EL (cell line): ENCODE data around the gene ERICH6.
"Not testable (repeated sequence)": the region's sequence is repeated elsewhere in the genome, so short reads cannot be mapped to it uniquely, and the experiment has no call there.

Experiments used
- DNase-seq: peaks from one replicate; pipeline ENCODE4 v3.0.0-alpha.2; 2016

ERICH6 gene

DNA sequence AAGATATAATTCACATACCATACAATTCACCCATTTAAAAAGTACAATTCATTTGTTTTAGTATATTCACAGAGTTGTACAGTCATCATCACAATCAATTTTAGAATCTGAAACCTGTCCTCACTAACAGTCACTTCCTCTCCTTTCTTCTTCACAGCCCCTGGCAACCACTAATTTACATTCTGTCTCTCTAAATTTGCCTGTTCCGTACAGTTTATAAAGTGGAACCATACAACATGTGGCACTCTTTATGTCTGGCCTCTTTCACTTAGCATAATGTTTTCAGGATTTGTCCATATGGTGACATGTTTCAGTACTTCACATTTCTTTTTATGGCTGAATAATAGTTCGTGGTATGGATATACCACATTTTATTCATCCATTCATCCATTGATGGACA, 22.7 kb downstream of the ERICH6 start:
- DNase-seq: no peak

DNA sequence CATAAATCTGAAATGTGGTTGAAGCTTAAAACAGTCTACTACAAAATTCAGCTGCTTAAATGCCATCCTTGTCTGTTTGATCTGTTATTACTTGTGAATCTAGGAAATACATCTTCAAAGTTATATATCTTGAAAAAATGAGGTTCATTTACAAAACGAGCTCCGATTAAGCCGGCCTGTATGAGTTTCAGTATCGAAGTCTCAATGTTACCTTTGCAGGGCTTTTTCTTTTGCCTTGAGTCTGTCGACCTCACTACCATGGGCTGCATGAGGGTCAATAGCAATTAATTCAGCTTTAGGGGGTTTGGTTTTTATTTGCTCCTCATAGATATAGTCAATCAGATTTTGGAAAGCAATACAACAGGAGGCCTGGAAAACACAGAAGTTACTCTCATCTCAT, 23.2 kb downstream of the ERICH6 start:
- no peak for DNase-seq

DNA sequence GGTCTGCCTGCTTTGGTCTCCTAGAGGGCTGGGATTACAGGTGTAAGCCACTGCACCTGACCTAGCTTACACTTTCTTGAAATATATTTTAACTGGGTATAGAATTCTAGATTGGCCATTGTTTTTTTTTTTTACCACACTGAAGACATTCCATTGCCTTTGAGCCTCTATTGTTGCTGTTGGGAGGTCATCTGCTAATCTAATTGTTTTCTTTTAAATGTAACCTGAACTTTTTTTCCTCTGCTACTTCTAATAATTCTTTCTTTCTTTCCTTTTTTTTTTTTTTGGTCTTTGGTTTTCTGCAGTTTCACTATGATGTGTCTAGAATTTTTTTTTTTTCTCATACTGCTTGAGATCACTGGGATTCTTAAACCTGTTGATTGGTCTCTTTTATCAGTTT, 28.1 kb downstream of the ERICH6 start:
- no peak for DNase-seq

DNA sequence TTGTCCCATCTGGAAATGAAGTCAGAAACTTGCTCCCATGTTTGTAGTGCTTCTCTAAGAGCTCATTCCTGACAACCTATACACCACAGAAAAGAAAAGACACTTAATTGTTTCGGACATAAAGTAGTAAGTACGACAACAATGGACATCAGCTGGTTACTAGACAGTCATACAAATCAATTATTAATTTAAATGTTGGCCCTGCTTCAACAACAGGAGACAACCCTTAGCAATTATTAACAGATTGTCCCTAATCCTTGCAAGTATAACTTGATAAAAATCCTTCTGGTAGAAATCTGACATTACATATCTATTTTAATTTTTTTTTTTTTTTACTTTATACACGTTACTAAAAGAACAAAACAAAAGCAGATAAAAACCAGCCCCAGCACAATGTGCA, 29.8 kb downstream of the ERICH6 start:
- DNase-seq: no peak

GRCh38 chr3:150666167-150666566, 37.6 kb downstream of the ERICH6 start:
- no peak for DNase-seq

GRCh38 chr3:150663461-150663860, 40.3 kb downstream of the ERICH6 start:
- DNase-seq: no peak

DNA sequence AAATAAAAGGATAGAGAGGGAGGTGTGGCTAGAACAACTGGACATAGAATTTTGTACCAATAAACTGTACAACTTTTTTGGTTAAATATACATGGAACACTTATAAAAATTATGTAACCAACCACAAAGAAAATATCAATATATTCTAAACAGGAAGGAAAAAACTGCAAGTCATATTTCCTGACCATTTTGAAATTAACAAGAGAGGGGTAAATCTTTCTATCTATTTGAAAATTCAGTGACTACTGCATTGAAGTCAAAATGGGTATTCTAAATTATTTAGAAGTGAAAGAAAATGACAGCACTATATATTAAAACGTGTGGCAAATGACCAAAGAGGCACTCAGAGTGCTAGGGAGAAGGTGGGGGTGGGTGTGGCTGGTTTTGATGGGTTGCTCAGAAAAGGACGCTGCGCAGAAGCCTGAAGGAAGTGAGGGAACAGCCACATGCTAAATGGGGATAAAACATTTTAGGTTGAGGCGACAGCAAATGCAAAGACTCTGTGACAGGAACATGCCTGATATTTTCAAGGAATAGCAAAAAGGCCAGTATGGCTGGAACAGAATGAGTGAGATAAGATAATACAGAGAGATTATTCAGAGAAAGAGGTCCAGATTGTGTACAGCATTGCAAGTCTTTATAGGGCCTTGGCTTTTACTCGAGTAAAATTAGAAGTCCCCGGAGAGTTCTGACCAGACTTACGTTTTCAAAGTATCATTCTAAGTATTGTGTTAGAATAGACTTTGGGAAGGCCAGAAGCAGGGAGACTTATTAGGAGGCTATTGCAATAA, 41.1 kb downstream of the ERICH6 start:
- DNase-seq: no peak

- no peak for DNase-seq
These were observed 47.4 kb downstream of the ERICH6 start for GRCh38 chr3:150656316-150656715.

- DNase-seq: no peak
These were observed 50.6 kb downstream of the ERICH6 start for GRCh38 chr3:150653110-150653561.

- no peak for DNase-seq
These were observed 63.5 kb downstream of the ERICH6 start for GRCh38 chr3:150640256-150640655.

- peak; percentile 19 for DNase-seq
These were observed 64.5 kb downstream of the ERICH6 start for GRCh38 chr3:150639262-150639661.

DNA sequence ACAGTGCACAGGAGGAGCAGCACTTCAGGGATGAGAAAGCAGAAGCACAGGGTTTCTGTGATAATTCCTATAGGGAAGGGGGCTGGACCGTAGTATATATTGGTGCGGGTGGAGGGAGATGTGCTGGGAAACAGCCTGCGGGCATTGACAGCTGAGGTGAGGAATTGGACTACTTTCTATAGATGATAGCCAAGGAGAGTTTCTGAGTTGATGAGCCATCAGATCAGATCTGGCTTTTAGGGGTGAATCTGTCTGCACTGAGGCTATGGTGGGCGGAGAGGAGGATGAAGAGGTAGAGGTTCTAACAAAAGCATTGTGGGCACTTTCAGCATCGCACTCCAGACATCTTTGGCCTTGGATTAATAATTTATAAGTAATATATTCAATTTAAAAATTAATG, 67.5 kb downstream of the ERICH6 start:
- DNase-seq: no peak

DNA sequence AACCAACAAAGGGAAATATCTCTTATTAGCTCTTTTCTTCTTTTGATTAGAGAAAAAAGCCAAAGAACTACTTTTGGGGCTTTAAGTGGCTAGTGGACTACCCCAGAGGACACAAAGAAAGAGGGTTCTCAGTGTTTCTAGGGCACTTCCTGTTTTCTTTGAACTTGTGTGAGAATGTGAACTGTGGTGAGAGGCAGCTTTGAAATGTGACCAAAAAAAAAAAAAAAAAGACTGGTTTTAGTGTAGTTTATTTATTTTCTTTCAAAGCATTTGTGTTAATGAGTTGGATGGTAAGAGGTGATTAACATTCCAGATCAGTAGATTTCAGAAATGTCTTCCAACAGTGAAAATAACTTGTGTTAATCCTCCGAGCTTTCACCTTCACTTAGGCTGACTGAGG, 68.2 kb downstream of the ERICH6 start:
- no peak for DNase-seq

GRCh38 chr3:150635076-150635475, 68.6 kb downstream of the ERICH6 start:
- no peak for DNase-seq

- no peak for DNase-seq
These were observed 72.1 kb downstream of the ERICH6 start for GRCh38 chr3:150631515-150632221.

DNA sequence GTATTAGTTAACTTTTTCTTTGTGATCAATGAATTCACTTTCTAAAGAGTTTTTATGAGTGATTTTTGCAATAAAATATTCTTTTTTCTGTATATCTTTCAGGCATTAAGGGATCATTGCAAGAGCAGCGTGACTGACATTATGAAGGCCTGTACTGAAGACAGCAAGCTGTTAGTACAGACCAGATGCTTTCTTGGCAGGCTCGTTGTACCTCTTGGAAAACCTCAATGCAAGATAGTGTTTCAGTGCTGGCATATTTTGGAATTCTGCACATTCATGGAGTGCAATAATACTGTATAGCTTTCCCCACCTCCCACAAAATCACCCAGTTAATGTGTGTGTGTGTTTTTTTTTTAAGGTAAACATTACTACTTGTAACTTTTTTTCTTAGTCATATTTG, 76.2 kb downstream of the ERICH6 start:
- no peak for DNase-seq

DNA sequence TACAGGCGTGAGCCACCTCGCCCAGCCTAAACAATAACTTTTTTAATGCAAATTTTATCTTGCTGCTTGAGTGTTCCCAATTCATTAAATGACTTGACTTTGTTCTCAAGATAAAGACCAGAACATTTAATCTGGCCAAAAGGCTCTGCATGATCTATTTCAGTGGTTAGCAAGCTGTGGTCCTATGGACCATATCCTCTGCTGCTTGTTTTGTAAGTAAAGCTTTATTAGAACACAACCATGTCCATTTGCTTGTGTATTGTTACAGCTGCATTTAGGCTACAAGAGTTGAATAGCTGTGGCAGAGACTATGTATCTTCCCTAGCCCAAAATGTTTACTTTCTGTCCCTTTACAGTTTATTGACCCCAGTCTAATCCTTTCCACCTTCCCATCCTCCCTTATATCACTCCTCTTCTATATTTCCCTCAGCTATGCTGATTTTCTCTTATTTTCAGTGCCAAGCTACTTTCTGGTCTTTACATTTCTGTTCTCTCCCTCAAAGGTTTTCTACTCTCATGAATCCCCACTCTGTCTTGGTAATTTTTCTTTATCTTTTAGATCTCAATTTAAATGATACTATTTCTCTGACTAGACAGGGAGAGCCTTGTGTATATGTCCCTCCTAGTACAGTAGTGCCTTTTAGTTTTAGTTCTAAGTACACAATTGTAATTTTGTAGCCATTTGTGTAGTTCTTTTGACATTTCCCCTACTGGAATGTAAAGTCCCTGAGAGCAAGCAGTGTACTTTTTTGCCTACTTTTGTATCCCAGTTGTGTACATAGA, 77.4 kb downstream of the ERICH6 start:
- DNase-seq: no peak

GRCh38 chr3:150623945-150624344, 79.8 kb downstream of the ERICH6 start:
- DNase-seq: peak; percentile 22

DNA sequence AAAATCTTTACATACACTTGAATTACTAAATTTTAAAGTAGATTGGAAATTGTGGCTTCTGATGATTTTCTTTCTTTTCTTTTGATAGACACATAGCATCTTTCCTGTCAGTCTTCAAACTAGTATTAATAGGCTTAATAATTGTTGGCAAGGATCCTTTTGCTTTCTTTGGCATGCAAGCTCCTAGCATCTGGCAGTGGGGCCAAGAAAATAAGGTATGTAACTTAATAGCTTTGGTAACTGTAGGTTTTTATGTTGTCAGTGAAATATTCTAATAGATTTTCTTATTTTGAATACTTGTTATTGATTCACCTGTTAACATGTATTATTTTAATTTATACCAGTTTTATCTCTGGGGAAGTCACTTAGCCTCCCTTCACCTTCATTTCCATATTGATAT, 80.8 kb downstream of the ERICH6 start:
- not testable (repeated sequence) for DNase-seq

- DNase-seq: no peak
These were observed 83.6 kb downstream of the ERICH6 start for GRCh38 chr3:150620002-150620689.

GRCh38 chr3:150613709-150614480, 89.8 kb downstream of the ERICH6 start:
- no peak for DNase-seq

- DNase-seq: no peak
These were observed 90.7 kb downstream of the ERICH6 start for GRCh38 chr3:150613034-150613433.
